NCI-H345 (cell line): ENCODE results near the gene FAM83F.
"Not testable (repeated sequence)": the region's sequence is repeated elsewhere in the genome, so short reads cannot be mapped to it uniquely, and the experiment has no call there.

Experiments used
- DNase-seq: peaks from one replicate; lab custom pipeline; 2025; lab: John Stamatoyannopoulos, UW

Gene FAM83F

DNA sequence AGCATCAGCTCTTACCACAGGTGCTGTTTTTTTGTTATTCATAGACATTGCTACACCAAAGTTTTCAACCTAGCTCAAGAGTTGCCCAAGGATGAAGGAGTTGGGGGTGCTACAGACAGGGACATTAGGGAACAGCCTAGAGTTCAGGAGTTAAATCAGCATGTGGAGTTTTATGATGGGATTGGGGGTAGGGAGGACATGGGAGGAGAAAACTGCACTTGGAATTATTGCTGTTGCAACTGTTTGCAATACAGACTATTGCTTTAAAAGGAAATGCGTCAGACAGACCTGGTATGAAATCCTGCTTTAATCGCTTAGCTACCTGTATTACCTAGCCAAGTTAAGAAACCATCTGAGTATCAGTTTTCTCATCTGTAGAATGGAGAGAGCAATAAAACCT, 28.3 kb upstream of the FAM83F start:
- DNase-seq, result no peak

DNA sequence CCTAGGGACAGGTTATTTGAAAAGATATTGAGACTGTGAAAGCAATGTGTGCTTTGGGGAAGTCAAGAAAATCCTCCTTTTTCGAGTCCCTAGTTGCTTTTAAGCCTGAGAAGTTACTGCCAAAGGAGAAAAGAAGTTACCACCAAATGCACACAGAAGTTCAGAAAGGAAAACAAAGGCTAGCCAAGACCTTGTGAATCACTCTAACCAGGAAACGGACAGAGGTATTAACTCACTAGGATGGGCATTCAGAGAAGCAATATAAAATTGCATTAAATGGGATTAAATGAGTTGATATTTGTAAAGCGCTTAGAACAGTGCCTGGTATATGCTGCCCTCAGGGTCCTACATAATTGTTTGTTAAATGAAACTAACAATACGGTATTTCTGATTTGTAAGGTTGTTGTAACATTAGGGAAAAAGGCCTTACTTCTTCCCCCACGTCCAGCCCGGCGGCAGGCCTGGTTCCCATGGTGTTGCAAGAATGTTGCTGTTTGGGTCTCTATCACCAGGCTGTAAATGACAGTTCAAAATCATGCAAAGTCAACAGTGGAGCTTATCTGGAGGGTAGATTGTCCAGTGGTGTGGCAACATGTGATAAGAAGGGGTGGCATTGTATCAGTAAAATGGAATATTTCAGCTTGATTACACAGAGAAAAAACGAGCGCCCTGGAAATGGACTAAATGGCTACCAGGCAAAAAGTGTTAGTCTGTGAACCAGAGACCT, 27.5 kb upstream of the FAM83F start:
- DNase-seq, result no peak

- DNase-seq, result no peak
Observed at GRCh38 chr22:39967996-39968972, 26.5 kb upstream of the FAM83F start.

DNA sequence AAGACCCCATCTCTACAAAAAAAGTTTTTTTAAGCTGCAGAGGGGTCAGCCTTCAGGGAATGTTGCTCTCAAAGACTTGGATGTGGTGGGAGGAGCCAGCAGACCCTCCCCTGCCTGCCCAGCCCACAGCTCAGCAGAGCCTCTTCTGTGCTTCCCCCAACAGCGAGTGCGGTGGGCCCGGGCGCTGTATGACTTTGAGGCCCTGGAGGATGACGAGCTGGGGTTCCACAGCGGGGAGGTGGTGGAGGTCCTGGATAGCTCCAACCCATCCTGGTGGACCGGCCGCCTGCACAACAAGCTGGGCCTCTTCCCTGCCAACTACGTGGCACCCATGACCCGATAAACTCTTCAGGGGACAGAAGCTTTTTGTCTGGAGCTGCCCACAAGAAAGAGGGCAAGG, 24.0 kb upstream of the FAM83F start:
- no peak for DNase-seq

DNA sequence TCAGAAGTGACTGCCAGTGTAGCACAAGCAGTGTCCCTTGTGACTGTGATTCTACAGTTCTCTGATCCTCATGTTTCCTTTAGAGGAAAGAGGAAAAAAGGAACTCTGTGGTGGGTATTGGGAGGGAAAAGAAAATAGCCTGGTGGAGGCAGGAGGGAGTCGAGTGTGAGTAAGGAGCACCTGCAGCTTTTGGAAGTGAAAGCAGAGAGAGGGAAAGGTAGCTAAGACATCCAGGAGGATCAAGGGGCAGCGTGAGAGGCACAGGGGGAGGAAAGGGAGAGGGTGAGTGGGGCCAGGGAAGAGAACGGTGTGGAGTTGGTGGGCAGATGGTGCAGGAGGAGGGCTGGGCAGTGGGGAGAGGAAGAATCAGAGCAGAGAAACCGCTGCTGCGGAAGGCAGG, 22.1 kb upstream of the FAM83F start:
- DNase-seq, result no peak

GRCh38 chr22:39973656-39974055, 21.1 kb upstream of the FAM83F start:
- DNase-seq, result no peak

- no peak for DNase-seq
Observed at GRCh38 chr22:39974065-39974464, 20.7 kb upstream of the FAM83F start.

DNA sequence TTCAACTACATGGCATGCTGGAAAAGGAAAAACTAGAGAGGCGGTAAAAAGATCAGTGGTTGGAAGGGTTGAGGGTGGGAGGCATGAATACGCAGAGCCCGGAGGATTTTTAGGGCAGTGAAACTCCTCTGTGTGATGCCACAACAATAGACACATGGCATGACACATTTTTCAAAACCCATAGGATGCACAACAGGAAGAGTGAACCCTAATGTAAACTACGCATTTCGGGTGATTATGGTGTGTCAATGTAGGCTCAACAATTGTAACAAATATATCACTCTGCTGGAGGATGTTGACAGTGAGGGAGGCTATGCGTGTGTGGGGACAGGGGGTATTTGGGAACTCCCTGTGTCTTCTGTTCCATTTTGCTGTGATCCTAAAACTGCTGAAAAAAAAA, 15.7 kb upstream of the FAM83F start:
- no peak for DNase-seq

GRCh38 chr22:39979458-39979857, 15.3 kb upstream of the FAM83F start:
- DNase-seq, result no peak

DNA sequence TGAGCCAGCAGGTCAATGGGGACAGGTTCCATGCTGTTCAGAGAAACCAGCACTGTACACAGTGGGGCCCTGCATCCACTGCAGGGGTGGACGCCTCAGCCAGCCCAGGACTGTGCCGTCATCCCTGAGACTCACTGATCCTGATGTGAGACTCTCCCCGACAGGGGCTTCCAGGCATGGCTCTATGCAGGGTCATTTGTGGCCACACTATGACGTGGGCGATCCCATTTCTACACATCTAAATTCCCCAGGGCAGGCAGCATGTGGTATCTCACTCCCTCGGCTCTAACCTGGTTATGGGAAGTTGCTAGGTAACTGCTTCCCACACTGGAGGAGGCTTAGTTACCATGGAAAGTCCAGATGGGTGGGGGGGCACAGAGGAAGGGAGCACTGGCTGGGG, 14.2 kb upstream of the FAM83F start:
- no peak for DNase-seq

DNA sequence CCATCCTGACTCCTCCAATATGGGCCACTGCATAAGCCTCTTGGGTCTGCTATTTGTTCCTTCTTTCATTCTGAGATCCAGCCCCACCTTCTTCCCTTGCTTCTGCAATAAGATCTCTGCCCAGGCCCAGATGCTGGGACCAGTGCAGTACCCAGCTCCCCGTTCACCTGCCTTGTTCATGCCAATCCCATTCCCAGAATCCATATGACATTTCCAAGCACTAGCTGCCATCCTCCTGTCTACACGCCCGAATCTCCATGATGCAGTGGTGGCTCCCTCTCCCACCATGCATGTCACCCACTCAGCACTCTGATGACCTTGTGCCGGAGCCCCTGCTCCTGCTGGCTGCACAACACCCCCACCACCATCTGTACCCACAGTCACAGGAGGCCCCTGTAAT, 11.4 kb upstream of the FAM83F start:
- no peak for DNase-seq

GRCh38 chr22:39984006-39984405, 10.7 kb upstream of the FAM83F start:
- DNase-seq, result no peak

DNA sequence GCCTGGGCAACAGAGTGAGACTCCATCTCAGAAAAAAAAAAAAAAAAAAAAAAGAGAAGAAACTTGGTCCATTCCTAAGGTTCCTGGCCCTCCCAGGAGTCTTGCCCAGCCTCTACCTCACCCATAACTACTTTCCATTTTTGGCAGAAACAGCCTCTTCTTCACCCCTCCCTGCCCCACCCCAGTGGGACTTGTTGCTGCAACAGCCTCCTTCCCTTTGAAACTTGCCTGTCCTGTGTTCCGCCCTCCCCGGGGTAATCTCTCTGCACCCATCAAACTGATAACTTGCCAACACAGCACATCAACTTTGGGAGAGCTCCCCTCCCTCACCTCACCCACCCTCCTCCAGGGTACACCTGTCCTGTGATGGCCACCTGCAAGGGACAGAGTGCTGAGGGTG, 10.0 kb upstream of the FAM83F start:
- no peak for DNase-seq

DNA sequence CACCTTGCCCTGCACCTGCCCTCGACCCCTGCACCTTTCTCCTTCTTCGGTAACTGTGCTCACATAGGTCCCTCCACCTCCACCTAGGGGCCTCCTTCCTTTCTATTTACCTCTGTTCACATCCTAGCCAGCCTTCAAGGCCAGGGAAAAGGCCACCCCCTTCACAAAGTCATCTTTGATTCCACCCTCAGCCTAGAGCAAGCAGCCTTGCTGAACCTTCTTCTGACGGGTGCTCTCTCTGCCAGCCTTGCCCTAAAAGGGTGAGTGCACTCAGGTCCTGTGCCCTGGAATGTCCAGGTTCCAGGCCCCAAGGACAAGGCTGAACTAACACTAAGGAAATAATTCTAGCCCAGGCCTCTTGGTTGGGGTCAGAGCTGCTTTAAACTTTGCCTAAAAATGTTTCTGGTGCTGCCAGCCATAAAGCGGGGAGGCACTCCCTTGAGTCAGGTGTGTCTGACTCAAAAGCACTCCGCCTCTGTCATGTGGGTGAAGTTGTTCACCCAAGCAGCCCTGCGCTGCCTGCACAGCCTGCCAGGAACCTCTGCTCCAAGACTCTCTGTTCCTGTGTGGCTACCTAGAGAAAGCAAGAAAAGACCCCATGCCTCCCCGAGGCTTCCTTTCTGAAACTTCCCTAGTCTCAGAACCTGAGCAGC, 9.2 kb upstream of the FAM83F start:
- no peak for DNase-seq

- no peak for DNase-seq
Observed at GRCh38 chr22:39988386-39989114, 6.2 kb upstream of the FAM83F start.

- no peak for DNase-seq
Observed at GRCh38 chr22:39989633-39990032, 5.1 kb upstream of the FAM83F start.

GRCh38 chr22:39990686-39991085, 4.1 kb upstream of the FAM83F start:
- no peak for DNase-seq

DNA sequence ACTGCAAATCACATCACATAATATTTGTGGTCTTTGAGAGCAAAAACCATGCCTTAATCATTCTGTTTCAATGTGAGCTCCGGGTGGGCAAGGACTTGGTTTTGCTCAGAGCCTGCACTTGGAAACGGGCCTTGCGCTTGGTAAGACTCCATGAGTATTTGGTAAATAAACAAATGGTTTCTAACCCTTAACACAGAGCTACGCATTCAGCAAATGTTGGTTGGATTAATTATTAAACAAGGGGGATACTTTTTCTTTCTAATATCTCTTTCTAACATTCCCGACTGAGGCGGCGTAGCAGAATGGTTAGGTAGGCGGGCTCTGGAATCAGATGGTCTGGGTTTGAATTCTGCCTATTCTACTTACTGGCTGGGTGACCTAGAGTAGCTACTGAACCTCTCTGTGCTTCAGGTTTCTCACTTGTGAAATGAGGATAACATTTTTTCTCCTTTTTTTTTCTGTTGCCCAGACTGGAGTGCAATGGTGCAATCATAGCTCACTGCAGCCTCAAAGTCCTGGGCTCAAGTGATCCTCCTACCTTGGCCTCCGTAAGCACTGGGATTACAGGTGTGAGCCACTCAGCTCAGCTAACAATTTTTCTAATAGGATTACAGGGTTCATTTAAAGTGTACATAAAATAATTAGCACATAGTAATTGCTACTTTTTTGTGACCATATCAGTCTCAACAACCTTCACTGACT, 3.4 kb upstream of the FAM83F start:
- no peak for DNase-seq

- DNase-seq, result no peak
Observed at GRCh38 chr22:39992088-39992826, 2.5 kb upstream of the FAM83F start.

DNA sequence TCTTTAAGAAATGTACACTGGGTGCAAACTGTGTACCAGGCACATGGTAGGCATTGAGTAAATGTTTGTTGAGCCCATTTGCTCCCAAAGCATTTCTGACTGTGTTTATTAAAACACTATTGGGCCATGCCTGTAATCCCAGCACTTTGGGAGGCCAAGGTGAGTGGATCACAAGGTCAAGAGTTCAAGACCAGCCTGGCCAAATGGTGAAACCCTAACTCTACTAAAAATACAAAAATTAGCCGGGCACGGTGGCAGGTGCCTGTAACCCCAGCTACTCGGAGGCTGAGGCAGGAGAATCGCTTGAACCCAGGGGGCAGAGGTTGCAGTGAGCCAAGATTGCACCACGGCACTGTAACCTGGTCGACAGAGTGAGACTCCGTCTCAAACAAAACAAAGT, 1.9 kb upstream of the FAM83F start:
- DNase-seq, result not testable (repeated sequence)
